Measurements from ENCODE around the gene CUEDC2.

Gene CUEDC2

GRCh38 chr10:102421757-102422512 is 10.4 kb downstream of the CUEDC2 start:
- peaks cover 13% of the 10 kb centered on the region for H3K4me1 Mint-ChIP-seq
- H3K27ac Mint-ChIP-seq, result peak overlapping the region in 1 of 3 experiments; percentile 14
- peaks cover 6% of the 10 kb centered on the region for H3K36me3 Mint-ChIP-seq (ENCODE audit: low read depth)
- no peaks in the 10 kb centered on the region for H3K9me3 Mint-ChIP-seq
- peak overlapping the region; percentile 92 to 95 (median 95) for H3K4me3 Mint-ChIP-seq
- peaks cover 28% of the 10 kb centered on the region for H3K27me3 Mint-ChIP-seq (ENCODE audit: low read depth)
- no peak for TF ChIP-seq CTCF (IDR thresholded peaks at IDR 0.05; ENCODE audit: unreplicated experiment in 3 of 3)

- Mint-ChIP-seq H3K4me3 (peak overlapping the region; percentile 92 to 95 (median 95)), H3K9me3 (no peaks in the 10 kb centered on the region), H3K27me3 (ENCODE audit: low read depth) (peaks cover 28% of the 10 kb centered on the region), H3K36me3 (ENCODE audit: low read depth) (peaks cover 6% of the 10 kb centered on the region), H3K27ac (no peak overlapping the region), H3K4me1 (peaks cover 13% of the 10 kb centered on the region)
- no peak for TF ChIP-seq CTCF (IDR thresholded peaks at IDR 0.05; ENCODE audit: unreplicated experiment in 3 of 3)
These were observed 10.9 kb downstream of the CUEDC2 start for GRCh38 chr10:102421507-102421756.

GRCh38 chr10:102420714-102421506 is 11.5 kb downstream of the CUEDC2 start, which contains the start of gene FBXL15:
FBXL15 (plus strand) TSS chr10:102420836; CDS start chr10:102421130, 294 bp downstream.
- Mint-ChIP-seq H3K27me3 (ENCODE audit: low read depth) (peaks cover 32% of the 10 kb centered on the region), H3K36me3 (ENCODE audit: low read depth) (peaks cover 3% of the 10 kb centered on the region), H3K4me3 (peak within 1 kb of the TSS; percentile 92 to 95 (median 95)), H3K4me1 (peaks cover 13% of the 10 kb centered on the region), H3K9me3 (no peaks in the 10 kb centered on the region), H3K27ac (peak within 1 kb of the TSS; percentile 90 to 98 (median 97))
- no peak for TF ChIP-seq CTCF (IDR thresholded peaks at IDR 0.05; ENCODE audit: unreplicated experiment in 3 of 3)

GRCh38 chr10:102420181-102420713 is 12.1 kb downstream of the CUEDC2 start:
- peaks cover 3% of the 10 kb centered on the region for H3K36me3 Mint-ChIP-seq (ENCODE audit: low read depth)
- H3K27me3 Mint-ChIP-seq (ENCODE audit: low read depth), result peaks cover 33% of the 10 kb centered on the region
- H3K4me1 Mint-ChIP-seq, result peaks cover 13% of the 10 kb centered on the region
- H3K4me3 Mint-ChIP-seq, result peak overlapping the region; percentile 92 to 95 (median 95)
- no peaks in the 10 kb centered on the region for H3K9me3 Mint-ChIP-seq
- TF ChIP-seq CTCF (IDR thresholded peaks at IDR 0.05; ENCODE audit: unreplicated experiment in 3 of 3), result no peak
- peak overlapping the region; percentile 90 to 98 (median 97) for H3K27ac Mint-ChIP-seq

- H3K27ac Mint-ChIP-seq, result peak overlapping the region in 1 of 3 experiments; percentile 51
- H3K9me3 Mint-ChIP-seq, result no peaks in the 10 kb centered on the region
- peak overlapping the region; percentile 92 to 95 (median 95) for H3K4me3 Mint-ChIP-seq
- H3K4me1 Mint-ChIP-seq, result peaks cover 13% of the 10 kb centered on the region
- H3K36me3 Mint-ChIP-seq (ENCODE audit: low read depth), result peaks cover 3% of the 10 kb centered on the region
- TF ChIP-seq CTCF (IDR thresholded peaks at IDR 0.05; ENCODE audit: unreplicated experiment in 3 of 3), result no peak
- H3K27me3 Mint-ChIP-seq (ENCODE audit: low read depth), result peaks cover 36% of the 10 kb centered on the region
These were observed 12.8 kb downstream of the CUEDC2 start for GRCh38 chr10:102419269-102420180.

Measured in nephron (organoid).